Tibial nerve (tissue), 3 donors: Measurements from ENCODE around the gene UGCG.

ENCODE experiments used
- CTCF ChIP-seq, 5 experiments: fragments of 200-600 bp in 3 of 5; fragments of 450-650 bp in 2 of 5; sonication (generic) in 3 of 5; IDR thresholded peaks; one replicate each; pipeline ENCODE4 v1.5.1; 2016 to 2019; ENCODE audit warnings: antibody characterized with exemption in 5 of 5, mild to moderate bottlenecking in 3 of 5, moderate library complexity in 2 of 5
- POLR2A ChIP-seq, 2 donors: fragments of 450-650 bp; IDR thresholded peaks; one replicate each; pipeline ENCODE4 v1.6.1; 2017; ENCODE audit warnings: antibody characterized with exemption in 2 of 2, mild to moderate bottlenecking in 2 of 2, moderate library complexity in 2 of 2

- TF ChIP-seq CTCF (IDR thresholded peaks at IDR 0.05), result no peak
- TF ChIP-seq POLR2A (IDR thresholded peaks at IDR 0.05), result no peak
Measured at GRCh38 chr9:111924281-111924680, 27.7 kb downstream of the UGCG start.
